Activated CD4-positive, alpha-beta T cell treated with anti-CD3 and anti-CD28 coated beads for 48 hours (primary cell): ENCODE data around the gene ZNF587B.
"Not testable (repeated sequence)": the region's sequence is repeated elsewhere in the genome, so short reads cannot be mapped to it uniquely, and the experiment has no call there.

Experiments
- DNase-seq: peaks from one replicate; pipeline ENCODE4 v3.0.0-alpha.2; 2020

The ZNF587B gene

DNA sequence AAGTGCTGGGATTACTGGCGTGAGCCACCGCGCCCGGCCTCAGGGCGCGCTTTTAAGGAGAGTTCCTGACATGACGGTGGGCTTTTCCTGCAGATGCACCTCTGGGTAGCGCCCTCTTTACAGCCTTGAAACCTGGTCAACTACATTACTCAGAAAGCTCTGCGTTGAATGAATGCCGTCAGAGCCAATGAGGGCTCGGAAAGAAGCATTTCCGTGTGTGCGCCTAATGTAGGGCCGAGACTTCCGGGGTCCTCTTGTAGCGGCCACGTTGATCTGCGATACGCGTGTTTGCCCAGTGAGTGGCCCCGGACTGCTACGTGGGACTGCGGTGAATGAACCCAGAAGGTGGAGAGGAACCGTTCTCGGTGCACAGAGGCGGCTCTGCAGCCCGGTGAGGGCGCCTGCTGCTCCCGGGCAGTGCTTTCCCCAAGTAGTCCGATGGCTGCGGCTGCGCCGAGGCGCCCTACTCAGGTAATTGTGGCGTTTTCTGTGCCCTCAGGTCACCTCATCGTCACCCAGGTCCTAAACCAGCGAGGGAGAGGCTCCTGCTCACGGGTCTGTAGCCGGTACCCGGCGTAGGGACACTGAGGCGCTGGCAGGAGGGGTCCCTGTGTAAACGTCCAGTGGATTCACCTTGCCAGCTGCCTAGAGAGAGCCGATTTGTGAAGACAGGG, 10.5 kb upstream of the ZNF587B start:
- peak; percentile 85 for DNase-seq

DNA sequence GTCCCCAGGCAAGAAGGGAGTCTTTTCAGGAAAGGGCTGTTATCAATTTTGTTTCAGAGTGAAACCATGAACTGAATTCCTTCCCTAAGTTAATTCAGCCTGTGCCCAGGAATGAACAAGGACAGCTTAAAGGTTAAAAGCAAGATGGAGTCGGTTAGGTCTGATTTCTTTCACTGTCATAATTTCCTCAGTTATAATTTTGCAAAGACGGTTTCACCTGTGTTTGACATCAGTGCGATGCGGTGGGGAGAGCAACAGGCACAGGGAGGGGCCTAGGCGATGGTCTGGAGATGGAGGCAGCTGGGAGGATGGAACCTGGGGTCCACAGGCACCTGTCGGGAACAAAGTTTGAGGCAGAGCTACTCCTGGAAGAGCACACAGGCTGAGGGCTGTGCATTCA, 9.5 kb upstream of the ZNF587B start:
- DNase-seq: no peak

DNA sequence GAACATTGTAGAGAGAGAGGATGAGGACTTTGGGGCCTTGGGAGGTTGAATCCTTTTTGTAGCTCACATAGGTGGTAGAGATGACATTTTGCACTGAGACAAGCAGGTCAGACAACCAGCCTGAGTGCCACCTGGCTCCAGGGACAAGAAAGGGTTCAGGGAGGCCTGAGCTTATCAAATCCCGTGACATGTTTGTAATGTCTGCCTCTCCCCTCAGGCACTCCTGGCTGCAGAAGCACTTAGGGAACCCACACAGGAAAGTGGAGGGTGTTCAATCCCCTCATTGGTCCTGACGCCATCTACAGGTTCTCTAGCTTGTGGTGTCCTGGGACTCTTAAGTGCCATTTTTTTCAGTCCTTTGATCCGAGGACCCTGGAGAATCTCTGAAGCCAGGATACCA, 9.0 kb upstream of the ZNF587B start:
- DNase-seq: not testable (repeated sequence)

DNA sequence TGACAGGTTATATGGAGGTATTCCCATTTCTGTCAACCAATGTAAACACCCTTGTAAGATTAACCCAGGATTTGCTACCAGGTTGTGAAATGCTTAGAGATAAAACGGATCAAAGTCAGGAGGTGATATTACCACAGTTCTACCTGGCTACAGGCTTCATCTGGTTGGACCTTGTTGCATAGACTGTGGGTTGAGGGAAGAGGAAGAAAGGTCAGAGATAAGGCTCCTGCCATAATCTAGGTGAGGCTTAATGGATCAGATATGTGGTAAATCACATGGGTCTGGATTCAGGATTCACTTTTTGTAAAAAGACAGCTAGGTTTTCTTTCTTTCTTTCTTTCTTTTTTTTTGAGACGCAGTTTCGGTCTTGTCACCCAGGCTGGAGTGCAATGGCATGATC, 8.6 kb upstream of the ZNF587B start:
- not testable (repeated sequence) for DNase-seq

DNA sequence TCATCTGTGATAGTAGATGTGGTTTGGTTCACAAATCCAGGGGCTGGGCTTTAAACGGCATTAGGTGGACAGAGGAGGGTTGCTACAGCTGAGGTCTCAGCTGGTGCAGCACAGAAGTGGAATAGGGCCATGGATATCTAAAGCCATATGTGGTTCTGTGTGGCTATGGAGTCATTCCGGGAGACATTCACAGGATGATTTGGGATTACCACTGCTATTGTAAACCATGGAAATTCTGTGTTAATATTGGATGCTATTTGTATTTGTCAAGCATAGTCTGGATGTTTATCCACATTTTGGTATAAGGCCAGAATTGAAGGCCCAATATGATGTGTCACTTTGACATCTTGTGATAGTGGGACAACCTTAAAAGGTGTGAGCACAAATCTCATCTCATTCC, 6.9 kb upstream of the ZNF587B start:
- DNase-seq: not testable (repeated sequence)

DNA sequence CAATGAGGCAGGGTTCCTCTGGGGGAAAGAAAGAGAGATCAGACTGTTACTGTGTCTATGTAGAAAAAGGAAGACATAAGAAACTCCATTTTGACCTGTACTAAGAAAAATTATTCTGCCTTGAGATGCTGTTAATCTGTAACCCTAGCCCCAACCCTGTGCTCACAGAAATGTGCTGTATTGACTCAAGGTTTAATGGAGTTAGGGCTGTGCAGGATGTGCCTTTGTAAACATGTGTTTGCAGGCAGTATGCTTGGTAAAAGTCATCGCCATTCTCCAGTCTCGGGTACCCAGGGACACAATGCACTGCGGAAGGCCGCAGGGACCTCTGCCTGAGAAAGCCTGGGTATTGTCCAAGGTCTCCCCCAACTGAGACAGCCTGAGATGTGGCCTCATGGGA, 6.5 kb upstream of the ZNF587B start:
- not testable (repeated sequence) for DNase-seq

DNA sequence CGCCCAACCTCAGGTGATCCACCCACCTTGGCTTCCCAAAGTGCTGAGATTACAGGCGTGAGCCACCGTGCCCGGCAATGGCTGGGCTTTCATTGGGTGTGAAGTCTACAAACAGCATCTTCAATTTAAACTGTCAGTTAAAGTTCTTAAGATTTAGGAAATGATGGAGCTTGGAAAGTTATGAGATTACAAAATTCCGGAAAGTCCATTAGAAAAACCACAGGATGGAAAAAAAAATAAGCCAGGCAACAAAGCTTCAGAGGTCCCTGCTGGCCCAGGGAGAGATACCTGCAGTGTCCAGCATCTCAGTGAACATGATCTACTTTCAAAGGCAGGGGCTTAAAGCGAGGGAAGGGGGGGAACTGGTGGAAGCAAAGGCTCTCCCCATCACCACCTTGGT, 4.6 kb upstream of the ZNF587B start:
- no peak for DNase-seq

DNA sequence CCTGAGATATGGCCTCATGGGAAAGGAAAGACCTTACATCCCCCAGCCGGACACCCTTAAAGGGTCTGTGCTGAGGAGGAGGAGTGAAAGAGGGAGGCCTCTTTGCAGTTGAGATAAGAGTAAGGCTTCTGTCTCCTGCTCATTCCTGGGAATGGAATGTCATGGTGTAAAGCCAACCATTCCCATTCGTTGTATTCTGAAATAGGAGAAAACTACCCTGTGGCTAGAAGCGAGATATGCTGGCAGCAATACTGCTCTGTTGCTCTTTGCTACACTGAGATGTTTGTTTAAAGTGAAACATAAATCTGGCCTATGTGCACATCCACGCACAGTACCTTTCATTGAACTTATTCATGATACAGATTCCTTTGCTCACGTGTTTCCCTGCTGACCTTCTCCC, 783 bp upstream of the ZNF587B start:
- no peak for DNase-seq

DNA sequence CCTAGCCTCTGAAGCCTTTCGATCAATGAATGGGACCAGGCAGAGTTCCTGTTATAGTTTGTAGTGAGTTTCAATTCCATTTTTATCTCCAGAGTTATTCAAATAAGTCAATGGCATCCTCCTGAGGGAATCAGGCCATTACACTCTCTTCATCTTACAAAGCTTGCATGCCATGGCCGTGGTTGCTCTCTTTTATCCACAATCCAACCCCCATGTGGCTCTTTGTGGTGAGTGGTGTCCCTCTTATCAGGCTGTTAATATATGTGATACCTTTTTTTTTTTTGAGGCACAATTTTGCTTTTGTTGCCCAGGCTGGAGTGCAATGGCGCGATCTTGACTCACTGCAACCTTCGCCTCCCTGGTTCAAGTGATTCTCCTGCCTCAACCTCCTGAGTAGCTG, 6.9 kb downstream of the ZNF587B start:
- not testable (repeated sequence) for DNase-seq

DNA sequence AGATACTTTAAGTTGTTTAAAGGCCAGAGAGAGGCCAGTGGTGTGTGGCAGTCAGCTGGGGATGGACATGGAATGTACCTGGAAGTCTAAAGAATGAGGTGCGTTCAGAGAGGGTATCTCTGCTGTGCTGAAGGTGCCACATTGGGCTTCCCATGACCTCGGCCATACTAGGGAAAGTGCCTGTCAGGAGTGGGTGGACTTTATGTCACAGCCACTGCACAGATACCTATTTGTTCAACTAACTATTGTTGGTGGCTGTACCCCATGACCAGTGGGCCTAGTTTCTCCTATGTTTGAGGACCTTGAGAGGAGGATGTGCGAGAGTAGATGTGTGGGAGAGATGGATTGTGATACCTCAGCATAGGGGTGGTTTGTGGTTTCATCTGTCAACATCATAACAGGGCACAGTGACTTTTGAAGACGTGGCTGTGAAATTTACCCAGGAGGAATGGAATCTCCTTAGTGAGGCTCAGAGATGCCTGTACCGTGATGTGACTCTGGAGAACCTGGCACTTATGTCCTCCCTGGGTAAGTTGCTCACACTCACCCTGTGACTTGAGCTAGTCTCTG, 8.6 kb downstream of the ZNF587B start:
- DNase-seq: not testable (repeated sequence)

DNA sequence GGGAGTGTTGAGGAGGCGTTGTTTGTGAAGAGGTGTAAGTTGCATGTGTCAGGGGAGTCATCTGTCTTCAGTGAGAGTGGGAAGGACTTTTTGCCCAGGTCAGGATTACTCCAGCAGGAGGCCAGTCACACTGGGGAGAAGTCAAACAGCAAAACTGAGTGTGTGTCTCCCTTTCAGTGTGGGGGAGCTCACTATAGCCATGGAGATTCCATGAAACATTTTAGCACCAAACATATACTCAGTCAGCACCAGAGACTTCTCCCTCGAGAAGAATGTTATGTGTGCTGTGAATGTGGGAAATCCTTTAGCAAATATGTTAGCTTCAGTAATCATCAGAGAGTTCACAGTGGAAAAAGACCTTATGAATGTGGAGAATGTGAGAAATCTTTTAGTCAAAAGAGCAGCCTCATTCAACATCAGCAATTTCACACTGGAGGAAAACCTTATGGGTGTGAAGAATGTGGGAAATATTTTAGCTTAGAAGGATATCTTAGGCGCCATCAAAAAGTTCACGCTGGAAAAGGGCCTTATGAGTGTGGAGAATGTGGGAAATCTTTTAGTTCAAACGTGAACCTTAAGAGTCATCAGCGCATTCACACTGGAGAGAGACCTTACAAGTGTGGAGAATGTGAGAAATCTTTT, 11.1 kb downstream of the ZNF587B start:
- DNase-seq: no peak

DNA sequence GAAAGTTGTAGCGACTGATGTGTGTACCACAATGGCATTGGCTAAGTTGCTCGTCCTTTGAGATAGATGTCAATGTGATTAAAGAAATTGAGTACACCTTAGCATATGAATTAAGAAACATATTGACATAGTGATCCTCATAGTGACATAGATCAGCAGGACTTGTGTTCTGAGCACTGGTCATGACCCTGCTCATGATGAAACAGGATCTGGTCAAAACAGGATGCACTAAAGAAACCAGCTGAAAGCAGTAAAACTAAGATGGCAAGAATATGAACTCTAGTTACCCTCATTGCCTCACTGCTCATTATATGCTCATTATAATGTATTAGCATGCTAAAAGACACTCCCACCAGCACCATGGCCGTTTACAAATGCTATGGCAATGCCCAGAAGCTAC, 17.1 kb downstream of the ZNF587B start:
- DNase-seq: not testable (repeated sequence)

DNA sequence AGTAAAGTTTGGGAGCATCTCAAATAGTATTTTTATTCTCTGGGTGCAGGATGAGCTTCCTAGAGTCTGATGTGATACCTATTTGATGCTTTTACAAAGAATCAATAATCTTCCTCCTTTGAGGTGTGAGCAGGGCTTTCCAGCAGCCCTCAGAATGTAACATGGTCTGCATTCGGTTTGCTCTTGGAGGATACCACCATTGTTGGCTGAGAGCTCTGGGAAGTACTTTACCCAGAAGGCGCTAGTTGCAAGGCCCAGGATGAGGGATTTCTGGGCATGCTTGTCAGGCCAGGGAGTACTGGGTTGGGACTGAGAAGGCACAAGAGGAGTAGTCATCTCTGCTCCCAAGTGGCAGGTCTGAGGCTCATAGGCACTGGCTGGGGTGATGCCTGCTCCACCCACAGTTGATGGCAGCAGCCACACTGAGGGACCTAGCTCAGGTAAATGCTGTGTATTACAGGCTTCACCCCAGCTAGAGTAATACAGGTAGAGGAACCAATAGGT, 19.1 kb downstream of the ZNF587B start:
- DNase-seq: not testable (repeated sequence)

DNA sequence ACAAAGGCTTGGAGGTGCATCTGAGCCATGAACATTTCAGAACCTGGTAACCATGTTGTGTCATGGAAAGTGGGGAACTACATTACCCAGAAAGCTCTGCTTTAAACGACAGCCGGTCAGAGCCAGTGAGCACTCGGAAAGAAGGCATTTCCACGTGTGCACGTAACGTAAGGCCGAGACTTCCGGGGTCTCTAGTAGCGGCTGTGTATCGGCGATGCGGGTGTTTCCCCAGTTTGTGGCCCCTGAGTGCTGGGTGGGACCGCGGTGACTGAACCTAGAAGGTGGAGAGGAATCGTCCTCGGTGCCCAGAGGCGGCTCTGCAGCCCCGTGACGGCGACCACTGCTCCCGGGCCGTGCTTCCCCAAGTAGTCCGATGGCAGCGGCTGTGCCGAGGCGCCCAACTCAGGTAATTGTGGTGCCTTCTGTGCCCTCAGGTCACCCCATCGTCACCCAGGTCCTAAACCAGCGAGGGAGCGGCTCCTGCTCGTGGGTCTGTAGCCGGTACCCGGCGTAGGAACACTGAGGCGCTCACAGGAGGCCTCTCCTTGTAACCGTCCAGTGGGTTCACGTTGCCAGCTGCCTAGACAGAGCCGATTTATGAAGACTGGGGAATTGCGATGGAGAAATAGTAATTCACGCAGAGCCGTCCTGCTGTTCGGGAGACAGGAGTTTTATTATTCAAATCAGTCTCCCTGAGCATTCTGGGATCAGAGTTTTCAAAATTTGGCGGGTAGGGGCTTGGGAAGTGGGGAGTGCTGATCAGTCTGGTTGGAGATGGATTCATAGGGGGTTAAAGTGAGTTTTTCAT, 19.8 kb downstream of the ZNF587B start, which contains the start of gene ZNF587:
ZNF587 (plus strand) TSS at position 194 of the 808 bp plus-strand sequence; CDS start at position 374, 180 bp downstream.
- peak; percentile 82 for DNase-seq

DNA sequence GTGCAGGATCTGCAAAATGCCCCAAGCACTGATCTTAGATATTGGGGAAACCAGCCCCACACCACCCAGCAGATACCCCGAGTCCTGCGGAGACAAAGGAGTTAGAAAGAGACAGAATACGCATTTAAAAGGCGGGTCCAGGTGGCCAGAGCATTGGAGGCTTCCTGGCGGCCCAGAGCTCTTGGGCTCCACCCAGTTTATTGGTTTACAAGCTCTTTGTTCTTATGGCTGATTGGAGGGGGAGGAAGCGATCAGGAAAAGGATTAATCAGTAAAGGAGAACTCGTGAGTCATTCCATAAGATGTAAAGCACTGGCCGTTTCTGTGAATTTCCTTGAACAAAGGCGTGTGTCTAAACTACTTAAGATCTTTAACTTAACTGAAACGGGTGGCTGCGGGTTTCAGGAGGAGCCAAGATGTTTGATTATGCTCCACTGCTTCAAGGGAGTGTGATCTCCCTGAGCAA, 20.5 kb downstream of the ZNF587B start:
- peak; percentile 42 for DNase-seq

DNA sequence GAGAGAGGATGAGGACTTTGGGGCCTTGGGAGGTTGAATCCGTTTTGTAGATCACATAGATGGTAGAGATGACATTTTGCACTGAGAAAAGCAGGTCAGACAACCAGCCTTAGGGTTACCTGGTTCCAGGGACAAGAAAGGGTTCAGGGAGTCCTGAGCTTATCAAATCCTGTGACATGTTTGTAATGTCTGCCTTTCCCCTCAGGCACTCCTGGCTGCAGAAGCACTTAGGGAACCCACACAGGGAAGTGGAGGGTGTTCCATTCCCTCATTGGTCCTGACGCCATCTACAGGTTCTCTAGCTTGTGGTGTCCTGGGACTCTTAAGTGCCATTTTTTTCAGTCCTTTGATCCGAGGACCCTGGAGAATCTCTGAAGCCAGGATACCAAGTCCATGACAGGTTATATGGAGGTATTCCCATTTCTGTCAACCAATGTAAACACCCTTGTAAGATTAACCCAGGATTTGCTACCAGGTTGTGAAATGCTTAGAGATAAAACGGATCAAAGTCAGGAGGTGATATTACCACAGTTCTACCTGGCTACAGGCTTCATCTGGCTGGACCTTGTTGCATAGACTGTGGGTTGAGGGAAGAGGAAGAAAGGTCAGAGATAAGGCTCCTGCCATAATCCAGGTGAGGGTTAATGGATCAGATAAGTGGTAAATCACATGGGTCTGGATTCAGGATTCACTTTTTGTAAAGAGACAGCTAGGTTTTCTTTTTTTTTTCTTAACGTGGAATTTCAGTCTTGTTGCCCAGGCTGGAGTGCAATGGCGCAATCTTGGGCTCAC, 21.9 kb downstream of the ZNF587B start:
- not testable (repeated sequence) for DNase-seq

DNA sequence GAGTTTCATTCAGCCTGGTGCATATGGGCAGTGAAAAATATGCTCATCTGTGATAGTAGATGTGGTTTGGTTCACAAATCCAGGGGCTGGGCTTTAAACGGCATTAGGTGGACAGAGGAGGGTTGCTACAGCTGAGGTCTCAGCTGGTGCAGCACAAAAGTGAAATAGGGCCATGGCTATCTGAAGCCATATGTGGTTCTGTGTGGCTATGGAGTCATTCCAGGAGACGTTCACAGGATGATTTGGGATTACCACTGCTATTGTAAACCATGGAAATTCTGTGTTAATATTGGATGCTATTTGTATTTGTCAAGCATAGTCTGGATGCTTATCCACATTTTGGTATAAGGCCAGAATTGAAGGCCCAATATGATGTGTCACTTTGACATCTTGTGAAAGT, 24.0 kb downstream of the ZNF587B start:
- DNase-seq: not testable (repeated sequence)

DNA sequence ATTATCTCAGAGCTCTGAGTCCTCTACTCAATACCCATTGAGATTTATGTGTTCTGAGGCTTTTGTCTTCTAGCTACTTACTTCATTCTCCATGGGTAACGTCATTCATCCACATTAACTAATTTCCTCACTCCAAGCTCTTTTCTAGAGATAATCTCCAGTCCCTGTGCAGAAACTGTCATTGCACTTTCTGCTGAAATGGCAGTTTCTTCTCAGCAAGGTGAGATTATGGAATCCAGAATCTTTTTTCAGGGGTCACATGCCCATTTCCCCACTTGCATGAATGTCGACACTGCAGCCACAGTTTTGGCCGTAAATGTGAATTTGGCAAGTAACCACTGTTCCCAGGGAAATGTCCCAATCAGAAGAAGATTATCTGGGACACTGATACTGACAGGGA, 32.3 kb downstream of the ZNF587B start:
- not testable (repeated sequence) for DNase-seq

DNA sequence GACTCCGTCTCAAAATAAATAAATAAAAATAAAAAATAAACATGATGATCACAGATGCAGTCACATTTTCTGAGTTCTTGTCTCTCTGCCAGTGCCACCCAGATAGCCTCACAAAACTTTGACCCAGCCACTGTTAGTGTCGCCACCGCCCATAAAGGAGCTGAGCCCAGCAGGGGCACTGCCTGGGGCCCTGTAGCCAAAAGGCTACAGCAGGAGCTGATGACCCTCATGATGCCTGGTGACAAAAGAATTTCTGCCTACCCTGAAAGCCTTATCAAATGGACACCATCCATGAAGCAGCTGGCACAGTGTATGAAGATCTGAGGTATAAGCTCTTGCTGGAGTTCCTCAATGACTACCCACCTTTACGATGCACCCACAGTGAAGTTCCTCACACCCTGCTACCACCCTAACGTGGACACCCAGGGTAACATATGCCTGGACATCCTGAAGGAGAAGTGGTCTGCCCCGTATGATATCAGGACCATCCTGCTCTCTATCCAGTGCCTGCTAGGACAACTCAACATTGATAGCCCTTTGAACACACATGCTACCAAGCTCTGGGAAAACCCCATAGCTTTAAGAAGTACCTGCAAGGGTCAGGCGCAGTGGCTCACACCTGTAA, 37.9 kb downstream of the ZNF587B start:
- DNase-seq: no peak

DNA sequence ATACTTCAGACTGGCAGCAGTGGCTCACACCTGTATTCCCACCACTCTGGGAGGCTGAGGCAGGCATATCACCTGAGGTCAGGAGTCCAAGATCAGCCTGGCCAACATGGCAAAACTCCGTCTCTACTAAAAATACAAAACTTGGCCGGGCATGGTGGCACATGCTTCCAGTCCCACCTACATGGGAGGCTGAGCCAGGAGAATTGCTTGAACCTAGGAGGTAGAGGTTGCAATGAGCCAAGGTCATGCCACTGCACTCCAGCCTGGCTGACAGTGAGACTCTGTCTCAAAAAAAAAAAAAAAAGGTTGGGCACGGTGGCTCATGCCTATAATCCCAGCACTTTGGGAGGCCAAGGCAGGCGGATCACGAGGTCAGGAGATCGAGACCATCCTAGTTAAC, 39.6 kb downstream of the ZNF587B start:
- DNase-seq: not testable (repeated sequence)

DNA sequence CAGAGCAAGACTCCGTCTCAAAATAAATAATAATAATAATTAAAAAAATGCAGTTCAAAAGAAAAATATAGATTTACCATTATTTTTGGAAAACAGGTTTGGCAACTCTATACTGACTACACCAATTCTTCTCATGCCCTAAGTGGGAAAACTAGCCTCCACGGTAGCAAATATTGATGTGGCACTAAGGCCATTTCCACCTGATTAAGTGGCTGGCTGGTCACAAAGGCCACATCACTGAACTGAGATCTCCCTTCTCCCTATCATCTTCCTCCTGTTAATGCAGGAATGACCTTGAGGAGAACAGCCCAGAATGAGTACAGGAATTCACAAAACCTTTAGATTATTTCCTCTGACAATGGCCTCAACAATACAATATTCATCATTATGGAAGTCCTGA, 40.1 kb downstream of the ZNF587B start:
- no peak for DNase-seq

DNA sequence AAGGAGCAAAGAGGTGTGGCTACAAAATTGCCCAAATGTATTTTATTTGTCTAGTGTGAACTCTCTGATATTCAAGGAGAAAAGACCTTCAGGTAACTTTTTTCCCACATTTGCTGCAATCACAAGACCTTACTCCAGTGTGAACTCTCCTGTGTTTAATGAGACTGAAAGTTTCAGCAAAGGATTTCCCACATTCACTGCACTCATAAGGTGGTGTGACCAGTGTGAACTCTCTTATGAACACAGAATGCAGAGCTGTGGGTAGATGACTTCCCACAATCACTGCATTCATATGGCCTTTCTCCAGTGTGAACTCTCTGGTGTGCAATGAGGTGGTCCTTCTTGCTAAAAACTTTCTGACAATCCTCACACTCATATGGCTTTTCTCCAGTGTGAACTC, 42.4 kb downstream of the ZNF587B start:
- no peak for DNase-seq
